HepG2 (cell line): Measurements from ENCODE around the gene MRPL38. TPM values are rescaled to one million over a fixed set of nuclear protein-coding genes. Genes with fewer than 3 reads are reported as not detected.

ENCODE experiments used
- ARNTL ChIP-seq: sonication (generic); formaldehyde crosslinking; IDR thresholded peaks from 2 replicates; pipeline ENCODE4 v1.4.0; 2020; ENCODE audit warnings: mild to moderate bottlenecking, missing genetic modification reagents
- GATA4 ChIP-seq: sonication (generic); IDR thresholded peaks from 2 replicates; pipeline ENCODE4 v1.6.1; 2016; ENCODE audit warnings: antibody characterized with exemption, low read depth, borderline replicate concordance
- KMT2A ChIP-seq: sonication (generic); formaldehyde crosslinking; IDR thresholded peaks from 2 replicates; pipeline ENCODE4 v1.4.0; 2020; ENCODE audit warnings: missing genetic modification reagents
- LRRFIP1 ChIP-seq: sonication (generic); formaldehyde crosslinking; conservative IDR thresholded peaks from 2 replicates; pipeline ENCODE4 v1.4.0; 2020; ENCODE audit warnings: missing genetic modification reagents
- MLXIP ChIP-seq: sonication (generic); formaldehyde crosslinking; IDR thresholded peaks from 2 replicates; pipeline ENCODE4 v1.9.0; 2021; ENCODE audit warnings: missing genetic modification reagents, borderline replicate concordance
- NRL ChIP-seq: sonication (generic); formaldehyde crosslinking; IDR thresholded peaks from 2 replicates; pipeline ENCODE4 v1.5.0; 2020; ENCODE audit warnings: missing genetic modification reagents, mild to moderate bottlenecking, moderate library complexity, borderline replicate concordance
- PRDM10 ChIP-seq: sonication (generic); formaldehyde crosslinking; IDR thresholded peaks from 2 replicates; pipeline ENCODE4 v1.4.0; 2020; ENCODE audit warnings: low read depth, missing genetic modification reagents
- SMARCE1 ChIP-seq: fragments of 450-650 bp; IDR thresholded peaks from 2 replicates; pipeline ENCODE4 v1.6.1; 2017; ENCODE audit warnings: borderline replicate concordance
- TCF12 ChIP-seq, 2 experiments: fragments of 450-650 bp in 1 of 2; sonication (generic) in 1 of 2; formaldehyde crosslinking in 1 of 2; IDR thresholded peaks; 2 replicates each; pipeline versions ENCODE4 v1.6.1 to v1.8.0; 2017 to 2022; ENCODE audit warnings: antibody characterized with exemption in 1 of 2, mild to moderate bottlenecking in 1 of 2, missing genetic modification reagents in 1 of 2, moderate library complexity in 1 of 2
- ZKSCAN5 ChIP-seq: sonication (generic); formaldehyde crosslinking; IDR thresholded peaks from 2 replicates; pipeline ENCODE4 v1.5.1; 2020; ENCODE audit warnings: mild to moderate bottlenecking, missing genetic modification reagents
- ZNF512B ChIP-seq: sonication (generic); formaldehyde crosslinking; IDR thresholded peaks from 2 replicates; pipeline ENCODE4 v1.5.1; 2020; ENCODE audit warnings: missing genetic modification reagents, mild to moderate bottlenecking, borderline replicate concordance
- ZNF720 ChIP-seq: sonication (generic); formaldehyde crosslinking; IDR thresholded peaks from 2 replicates; pipeline ENCODE4 v1.4.0; 2020; ENCODE audit warnings: missing genetic modification reagents
- ZNF737 ChIP-seq: sonication (generic); formaldehyde crosslinking; IDR thresholded peaks from 2 replicates; pipeline ENCODE4 v1.5.0; 2020; ENCODE audit warnings: missing genetic modification reagents, mild to moderate bottlenecking, borderline replicate concordance
- polyA plus RNA-seq, 8 experiments: library from polyadenylated mRNA; depleted of rRNA in 3 of 8; stranded (reverse) in 7 of 8; unstranded in 1 of 8; fragments of >200 nt; fragmentation: Illumina TruSeq in 4 of 8; extraction: Trizol in 4 of 8; gene quantifications; 2 replicates each; pipeline versions ENCODE4 v1.2.1 to v1.2.3, GENCODE V29; 2011 to 2016; ENCODE audit warnings: low read depth in 4 of 8, missing spikeins in 1 of 8, mixed read lengths in 1 of 8; ENCODE audit not compliant: insufficient read depth in 1 of 8
- total RNA-seq, 5 experiments: library from RNA; depleted of rRNA; stranded (reverse); fragments of >200 nt; fragmentation: Illumina TruSeq; extraction: Trizol; gene quantifications; 2 replicates each; pipeline ENCODE4 v1.2.3, GENCODE V29; 2016; ENCODE audit warnings: low read depth in 1 of 5

Gene MRPL38
- total and polyA plus RNA-seq, 2 of the 13 experiments (the other 11 are each of a cell fraction or from before 2014, with no cell fraction given): 83.7 to 125 TPM

- no peak for TF ChIP-seq ZNF737 (CRISPR knock-in tag)
- peak; percentile 78 for TF ChIP-seq GATA4
- TF ChIP-seq ZNF512B (CRISPR knock-in tag): no peak; the same call in none of the 2 replicates
- peak; percentile 84 for TF ChIP-seq ARNTL (CRISPR knock-in tag)
- TF ChIP-seq LRRFIP1 (CRISPR knock-in tag): no peak; the same call in 1 of the 2 replicates
- peak; percentile 95 for TF ChIP-seq NRL
- peak; percentile 19; the same call in 1 of the 2 replicates for TF ChIP-seq ZNF720 (CRISPR knock-in tag)
- no peak for TF ChIP-seq SMARCE1
- TF ChIP-seq ZKSCAN5 (CRISPR knock-in tag): no peak
- TF ChIP-seq MLXIP (CRISPR knock-in tag): no peak
- no peak; the same call in 1 of the 2 replicates for TF ChIP-seq KMT2A (CRISPR knock-in tag)
- TF ChIP-seq PRDM10 (CRISPR knock-in tag): peak; percentile 99
- no peak for TF ChIP-seq TCF12 (IDR thresholded peaks at IDR 0.05)
- peak; percentile 83 for TF ChIP-seq TCF12 (CRISPR knock-in tag; IDR thresholded peaks at IDR 0.05)
These were observed 28.3 kb downstream of the MRPL38 start (continued) for GRCh38 chr17:75876190-75876937.
